ENCODE measurements around the gene ACOX3.

ACOX3 gene

DNA sequence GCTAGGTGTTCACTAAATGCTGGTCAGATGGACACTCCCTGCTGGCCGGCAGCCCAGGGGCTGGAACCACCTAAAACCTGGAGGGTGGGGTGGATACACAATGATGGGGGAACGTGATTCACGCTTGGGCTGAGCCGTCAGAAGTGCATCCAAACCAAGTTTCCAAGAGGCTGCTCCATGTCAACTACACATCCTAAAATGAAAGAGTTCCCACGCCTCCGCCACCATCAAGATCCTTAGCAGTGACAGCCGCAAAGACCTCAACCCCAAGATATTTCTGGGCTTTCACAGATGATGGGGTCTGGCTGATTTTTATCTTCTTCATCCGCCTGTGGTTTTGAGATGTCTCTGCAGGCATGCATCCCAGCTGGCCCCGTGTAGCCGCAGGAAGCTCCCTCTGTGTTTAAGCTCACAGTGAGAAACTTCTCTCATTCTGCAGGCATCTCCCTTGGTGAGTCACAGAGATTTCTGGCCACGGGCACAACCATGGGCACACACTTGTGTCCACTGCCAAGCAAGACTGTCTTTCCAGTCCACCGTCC is 86.5 kb downstream of the ACOX3 start:
- Histone ChIP-seq H3K27me3 (ENCODE audit: insufficient read depth, low read length) (no peaks in the 10 kb centered on the region; the same call in 1 of the 2 replicates), H3K79me2 (ENCODE audit: insufficient read depth, low read length) (no peaks in the 10 kb centered on the region), H3K4me1 (ENCODE audit: insufficient read depth, low read length, severe bottlenecking) (peaks cover 3% of the 10 kb centered on the region), H2AFZ (ENCODE audit: low read length) (no peak overlapping the region), H3K4me2 (ENCODE audit: low read length) (no peak overlapping the region), H3K9me3 (ENCODE audit: low read length) (no peaks in the 10 kb centered on the region), H4K20me1 (ENCODE audit: insufficient read depth, low read length) (no peaks in the 10 kb centered on the region), H3F3A (ENCODE audit: insufficient read depth, low read length) (no peaks in the 10 kb centered on the region), H3K9ac (ENCODE audit: low read length) (no peak overlapping the region), H3K4me3 (ENCODE audit: low read depth, low read length, poor library complexity, severe bottlenecking) (no peak overlapping the region), H3K9me2 (ENCODE audit: low read depth, low read length) (no peaks in the 10 kb centered on the region), H3K36me3 (ENCODE audit: insufficient read depth, low read length) (no peaks in the 10 kb centered on the region; the same call in 1 of the 2 replicates), H3K27ac (ENCODE audit: low read depth, low read length, poor library complexity, severe bottlenecking) (no peak overlapping the region)
- TF ChIP-seq EZH2 (IDR thresholded peaks at IDR 0.05; ENCODE audit: borderline replicate concordance, low read length), result no peak
- TF ChIP-seq, protein P1, sequence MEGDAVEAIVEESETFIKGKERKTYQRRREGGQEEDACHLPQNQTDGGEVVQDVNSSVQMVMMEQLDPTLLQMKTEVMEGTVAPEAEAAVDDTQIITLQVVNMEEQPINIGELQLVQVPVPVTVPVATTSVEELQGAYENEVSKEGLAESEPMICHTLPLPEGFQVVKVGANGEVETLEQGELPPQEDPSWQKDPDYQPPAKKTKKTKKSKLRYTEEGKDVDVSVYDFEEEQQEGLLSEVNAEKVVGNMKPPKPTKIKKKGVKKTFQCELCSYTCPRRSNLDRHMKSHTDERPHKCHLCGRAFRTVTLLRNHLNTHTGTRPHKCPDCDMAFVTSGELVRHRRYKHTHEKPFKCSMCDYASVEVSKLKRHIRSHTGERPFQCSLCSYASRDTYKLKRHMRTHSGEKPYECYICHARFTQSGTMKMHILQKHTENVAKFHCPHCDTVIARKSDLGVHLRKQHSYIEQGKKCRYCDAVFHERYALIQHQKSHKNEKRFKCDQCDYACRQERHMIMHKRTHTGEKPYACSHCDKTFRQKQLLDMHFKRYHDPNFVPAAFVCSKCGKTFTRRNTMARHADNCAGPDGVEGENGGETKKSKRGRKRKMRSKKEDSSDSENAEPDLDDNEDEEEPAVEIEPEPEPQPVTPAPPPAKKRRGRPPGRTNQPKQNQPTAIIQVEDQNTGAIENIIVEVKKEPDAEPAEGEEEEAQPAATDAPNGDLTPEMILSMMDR (IDR thresholded peaks at IDR 0.05; ENCODE audit: low read length), result no peak

DNA sequence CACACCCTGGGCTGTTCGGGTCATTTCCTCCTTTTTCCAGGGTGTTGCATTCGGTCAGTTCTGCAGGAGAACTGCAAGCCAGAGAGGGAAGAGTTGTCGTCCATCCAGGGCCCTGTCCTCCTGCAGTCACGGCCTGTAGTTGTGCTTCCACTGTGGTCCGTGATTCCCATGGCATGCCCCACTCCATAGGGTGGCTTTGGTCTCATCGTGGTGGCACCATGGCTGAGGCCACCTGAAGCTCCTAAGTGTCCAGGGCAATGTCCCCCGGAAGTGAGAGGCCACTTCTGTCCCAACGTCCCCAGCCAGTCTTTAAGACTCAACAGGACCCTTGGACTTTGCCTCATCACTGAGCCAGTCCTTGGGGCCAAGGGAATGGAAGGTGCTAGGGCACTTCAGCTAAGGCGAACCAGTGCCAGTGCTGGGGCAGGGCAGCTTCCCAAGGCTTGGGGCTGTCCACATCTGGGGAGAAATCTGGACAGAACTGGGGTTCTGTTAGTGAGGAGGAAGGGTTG is 87.3 kb downstream of the ACOX3 start:
- H3K9ac ChIP-seq (ENCODE audit: low read length), result no peak overlapping the region
- no peak overlapping the region for H2AFZ ChIP-seq (ENCODE audit: low read length)
- no peak overlapping the region for H3K4me2 ChIP-seq (ENCODE audit: low read length)
- no peaks in the 10 kb centered on the region; the same call in 1 of the 2 replicates for H3K27me3 ChIP-seq (ENCODE audit: insufficient read depth, low read length)
- no peak overlapping the region for H3K27ac ChIP-seq (ENCODE audit: low read depth, low read length, poor library complexity, severe bottlenecking)
- no peaks in the 10 kb centered on the region for H3K79me2 ChIP-seq (ENCODE audit: insufficient read depth, low read length)
- no peaks in the 10 kb centered on the region for H3F3A ChIP-seq (ENCODE audit: insufficient read depth, low read length)
- no peaks in the 10 kb centered on the region; the same call in 1 of the 2 replicates for H3K36me3 ChIP-seq (ENCODE audit: insufficient read depth, low read length)
- peaks cover 3% of the 10 kb centered on the region for H3K4me1 ChIP-seq (ENCODE audit: insufficient read depth, low read length, severe bottlenecking)
- H3K9me3 ChIP-seq (ENCODE audit: low read length), result no peaks in the 10 kb centered on the region
- no peak for TF ChIP-seq EZH2 (IDR thresholded peaks at IDR 0.05; ENCODE audit: borderline replicate concordance, low read length)
- TF ChIP-seq, protein P1 (IDR thresholded peaks at IDR 0.05; ENCODE audit: low read length), result no peak
- no peaks in the 10 kb centered on the region for H4K20me1 ChIP-seq (ENCODE audit: insufficient read depth, low read length)
- H3K9me2 ChIP-seq (ENCODE audit: low read depth, low read length), result no peaks in the 10 kb centered on the region
- H3K4me3 ChIP-seq (ENCODE audit: low read depth, low read length, poor library complexity, severe bottlenecking), result no peak overlapping the region

DNA sequence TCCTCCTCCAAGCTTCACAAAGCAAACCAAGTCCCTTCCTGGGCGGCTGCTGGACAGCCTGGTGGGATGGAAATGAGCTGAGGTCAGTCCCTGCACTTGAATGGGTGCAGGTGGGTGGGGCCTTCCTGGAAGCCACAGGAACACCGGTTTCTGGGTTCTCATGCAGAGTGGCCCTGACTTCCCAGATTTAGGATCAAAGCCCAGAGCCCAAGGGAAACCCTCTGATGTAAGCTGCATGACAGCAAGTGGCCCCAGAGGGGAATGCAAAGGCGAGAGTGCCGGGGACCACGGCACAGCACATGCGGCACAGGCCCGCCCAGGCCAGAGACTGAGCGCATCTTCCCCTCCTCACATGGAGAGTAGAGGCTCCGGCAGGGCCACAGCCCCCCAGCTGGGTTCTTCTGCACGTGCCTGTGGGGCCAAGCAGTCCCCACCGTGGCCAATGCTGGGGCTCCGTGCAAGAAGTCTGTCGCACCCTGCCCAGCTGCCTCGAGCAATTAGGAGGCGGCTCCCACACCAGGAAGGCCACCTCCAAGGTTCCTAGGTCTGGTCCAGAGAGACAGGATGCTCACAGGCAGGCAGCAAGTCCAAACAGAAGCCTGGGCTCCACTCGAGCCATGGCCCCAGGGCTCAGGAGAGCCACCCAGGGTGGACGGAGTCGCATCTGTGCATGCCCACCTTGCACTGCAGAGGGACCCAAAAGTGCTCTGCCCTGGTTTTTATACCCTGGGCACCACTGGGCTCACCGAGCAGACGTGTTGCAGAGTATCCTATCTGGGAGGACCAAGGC is 88.0 kb downstream of the ACOX3 start:
- H3K27me3 ChIP-seq (ENCODE audit: insufficient read depth, low read length), result no peaks in the 10 kb centered on the region; the same call in 1 of the 2 replicates
- H3K9me2 ChIP-seq (ENCODE audit: low read depth, low read length), result no peaks in the 10 kb centered on the region
- H3F3A ChIP-seq (ENCODE audit: insufficient read depth, low read length), result no peaks in the 10 kb centered on the region
- TF ChIP-seq, protein P1 (IDR thresholded peaks at IDR 0.05; ENCODE audit: low read length), result no peak
- no peak for TF ChIP-seq EZH2 (IDR thresholded peaks at IDR 0.05; ENCODE audit: borderline replicate concordance, low read length)
- H3K4me3 ChIP-seq (ENCODE audit: low read depth, low read length, poor library complexity, severe bottlenecking), result no peak overlapping the region
- H4K20me1 ChIP-seq (ENCODE audit: insufficient read depth, low read length), result no peaks in the 10 kb centered on the region
- peaks cover 3% of the 10 kb centered on the region for H3K4me1 ChIP-seq (ENCODE audit: insufficient read depth, low read length, severe bottlenecking)
- H3K9me3 ChIP-seq (ENCODE audit: low read length), result no peaks in the 10 kb centered on the region
- H3K9ac ChIP-seq (ENCODE audit: low read length), result no peak overlapping the region
- no peaks in the 10 kb centered on the region for H3K79me2 ChIP-seq (ENCODE audit: insufficient read depth, low read length)
- no peak overlapping the region for H3K4me2 ChIP-seq (ENCODE audit: low read length)
- H3K36me3 ChIP-seq (ENCODE audit: insufficient read depth, low read length), result no peaks in the 10 kb centered on the region; the same call in 1 of the 2 replicates
- no peak overlapping the region for H2AFZ ChIP-seq (ENCODE audit: low read length)
- no peak overlapping the region for H3K27ac ChIP-seq (ENCODE audit: low read depth, low read length, poor library complexity, severe bottlenecking)
